ENCODE results near the gene RPL32.

GRCh38 chr3:12865271-12865670 lies 23.9 kb upstream of the RPL32 start:
- TF ChIP-seq CTCF (IDR thresholded peaks at IDR 0.05) (no peak), EP300 (IDR thresholded peaks at IDR 0.05) (no peak), POLR2A (IDR thresholded peaks at IDR 0.05; ENCODE audit: low read depth) (no peak), POLR2AphosphoS5 (IDR thresholded peaks at IDR 0.05) (no peak)

Data from esophagus muscularis mucosa (tissue), 4 donors.